ENCODE data around the gene GATA3. TPM values are rescaled to one million over a fixed set of nuclear protein-coding genes. Genes with fewer than 3 reads are reported as not detected.
A peak's percentile ranks its signal among the peaks of the same experiment; 100 is the strongest.

GATA3 gene
- total RNA-seq, 4 donors from 2014 or later = 110 to 303 (median 163) TPM

DNA sequence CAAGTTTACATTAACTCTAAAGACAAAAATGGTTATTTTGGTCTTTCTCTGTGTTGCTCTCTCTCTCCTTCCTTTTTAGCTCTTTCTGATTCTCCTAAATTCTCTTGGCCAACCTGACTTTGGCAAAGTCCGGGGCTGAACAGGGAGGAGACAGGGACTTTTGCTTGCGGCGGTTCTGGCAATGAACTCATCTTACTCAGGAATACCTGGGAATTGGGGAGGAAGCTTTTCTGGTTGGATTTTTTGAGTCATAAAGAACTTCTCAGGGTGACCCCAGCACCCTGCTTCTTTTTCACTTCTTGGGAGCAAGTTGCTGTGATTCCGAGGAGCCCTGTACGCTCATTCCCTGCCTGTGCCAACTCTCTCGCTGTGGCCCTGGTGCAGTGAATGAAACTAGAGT is 16.0 kb downstream of the GATA3 start:
- intact Hi-C loops (cut with DNase I; ENCODE audit: low total_unique reads) = no loop called here
- H3K4me3 ChIP-seq (ENCODE audit: low read depth, poor library complexity, severe bottlenecking) = no peak overlapping the region
- 42 to 53% methylated on average over 6 of the region's 6 CpGs for WGBS, 2 donors
- DNase-seq (ENCODE audit: low spot score in 2 of 2) = no peak
- TF ChIP-seq, protein P1, sequence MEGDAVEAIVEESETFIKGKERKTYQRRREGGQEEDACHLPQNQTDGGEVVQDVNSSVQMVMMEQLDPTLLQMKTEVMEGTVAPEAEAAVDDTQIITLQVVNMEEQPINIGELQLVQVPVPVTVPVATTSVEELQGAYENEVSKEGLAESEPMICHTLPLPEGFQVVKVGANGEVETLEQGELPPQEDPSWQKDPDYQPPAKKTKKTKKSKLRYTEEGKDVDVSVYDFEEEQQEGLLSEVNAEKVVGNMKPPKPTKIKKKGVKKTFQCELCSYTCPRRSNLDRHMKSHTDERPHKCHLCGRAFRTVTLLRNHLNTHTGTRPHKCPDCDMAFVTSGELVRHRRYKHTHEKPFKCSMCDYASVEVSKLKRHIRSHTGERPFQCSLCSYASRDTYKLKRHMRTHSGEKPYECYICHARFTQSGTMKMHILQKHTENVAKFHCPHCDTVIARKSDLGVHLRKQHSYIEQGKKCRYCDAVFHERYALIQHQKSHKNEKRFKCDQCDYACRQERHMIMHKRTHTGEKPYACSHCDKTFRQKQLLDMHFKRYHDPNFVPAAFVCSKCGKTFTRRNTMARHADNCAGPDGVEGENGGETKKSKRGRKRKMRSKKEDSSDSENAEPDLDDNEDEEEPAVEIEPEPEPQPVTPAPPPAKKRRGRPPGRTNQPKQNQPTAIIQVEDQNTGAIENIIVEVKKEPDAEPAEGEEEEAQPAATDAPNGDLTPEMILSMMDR (IDR thresholded peaks at IDR 0.05) = no peak
- no peak for TF ChIP-seq POLR2A (IDR thresholded peaks at IDR 0.05)

DNA sequence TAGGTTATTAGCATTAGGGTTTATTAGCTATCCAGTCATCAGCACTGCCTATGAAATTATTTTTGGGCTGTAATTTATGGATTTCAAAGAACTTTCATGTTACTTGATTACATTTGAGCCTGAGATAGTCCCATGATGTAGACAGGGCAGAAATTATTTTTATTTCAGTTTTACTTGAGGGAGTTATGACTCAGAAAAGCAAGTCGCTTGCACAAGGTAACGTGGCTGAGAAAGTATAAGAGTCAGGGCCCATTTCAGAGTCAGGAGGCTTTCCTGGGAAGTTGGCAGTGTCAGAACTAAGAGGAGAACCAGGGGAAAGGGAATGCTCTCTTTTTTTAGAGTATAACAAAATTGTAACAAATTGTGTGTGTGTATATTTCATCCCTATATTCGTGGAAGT is 16.5 kb downstream of the GATA3 start:
- WGBS, 2 donors = 58 to 71% methylated on average over 3 of the region's 3 CpGs
- DNase-seq (ENCODE audit: low spot score in 2 of 2) = no peak
- no peak overlapping the region for H3K4me3 ChIP-seq (ENCODE audit: low read depth, poor library complexity, severe bottlenecking)
- TF ChIP-seq, protein P1 (IDR thresholded peaks at IDR 0.05) = no peak
- no peak for TF ChIP-seq POLR2A (IDR thresholded peaks at IDR 0.05)
- intact Hi-C loops (cut with DNase I; ENCODE audit: low total_unique reads) = no loop called here

DNA sequence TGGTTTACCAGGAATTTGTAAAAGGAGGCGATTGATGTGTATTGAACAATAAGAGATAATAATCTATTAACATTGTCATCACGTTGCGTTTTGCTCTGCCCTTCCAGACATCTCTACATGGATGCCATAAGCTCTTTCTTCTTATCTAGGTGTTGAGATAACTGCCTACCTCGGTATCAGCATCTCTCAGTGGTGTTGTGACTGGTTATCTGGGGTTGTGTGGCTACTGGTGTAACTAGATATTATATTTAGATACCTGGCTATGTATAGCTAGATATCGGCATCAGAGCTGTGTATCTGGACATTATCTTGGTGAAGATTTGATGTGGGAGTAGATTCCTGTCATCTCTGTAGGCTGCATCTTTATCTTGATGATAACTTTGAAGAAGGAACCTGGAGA is 17.2 kb downstream of the GATA3 start:
- DNase-seq (ENCODE audit: low spot score in 2 of 2) = no peak
- intact Hi-C loops (cut with DNase I; ENCODE audit: low total_unique reads) = no loop called here
- no peak overlapping the region for H3K4me3 ChIP-seq (ENCODE audit: low read depth, poor library complexity, severe bottlenecking)
- 74 to 76% methylated on average over 5 of the region's 5 CpGs for WGBS, 2 donors
- TF ChIP-seq, protein P1 (IDR thresholded peaks at IDR 0.05) = no peak
- no peak for TF ChIP-seq POLR2A (IDR thresholded peaks at IDR 0.05)

DNA sequence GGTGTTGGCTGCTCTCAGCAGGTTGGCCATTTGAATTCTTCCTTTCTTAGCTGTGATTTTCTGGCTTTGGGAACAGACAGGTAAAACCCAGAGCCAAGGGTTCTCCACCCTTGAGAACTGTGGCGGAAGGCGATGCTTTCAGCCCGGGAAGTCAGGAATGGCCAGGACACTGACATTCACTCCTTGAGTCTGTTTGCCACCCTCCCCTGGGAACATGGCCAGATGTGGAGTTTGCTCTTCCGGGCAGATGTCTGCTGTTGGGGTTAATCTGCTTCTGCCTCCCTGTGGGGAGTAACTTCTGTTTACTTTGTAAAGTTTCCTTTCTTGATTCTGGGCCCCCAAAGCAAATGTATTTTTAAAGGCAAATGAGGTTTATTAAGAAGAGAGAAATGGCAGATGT is 17.7 kb downstream of the GATA3 start:
- no peak for DNase-seq (ENCODE audit: low spot score in 2 of 2)
- WGBS, 2 donors = 36 to 61% methylated on average over 4 of the region's 4 CpGs
- no peak overlapping the region for H3K4me3 ChIP-seq (ENCODE audit: low read depth, poor library complexity, severe bottlenecking)
- TF ChIP-seq POLR2A (IDR thresholded peaks at IDR 0.05) = no peak
- TF ChIP-seq, protein P1 (IDR thresholded peaks at IDR 0.05) = no peak
- intact Hi-C loops (cut with DNase I; ENCODE audit: low total_unique reads) = no loop called here

DNA sequence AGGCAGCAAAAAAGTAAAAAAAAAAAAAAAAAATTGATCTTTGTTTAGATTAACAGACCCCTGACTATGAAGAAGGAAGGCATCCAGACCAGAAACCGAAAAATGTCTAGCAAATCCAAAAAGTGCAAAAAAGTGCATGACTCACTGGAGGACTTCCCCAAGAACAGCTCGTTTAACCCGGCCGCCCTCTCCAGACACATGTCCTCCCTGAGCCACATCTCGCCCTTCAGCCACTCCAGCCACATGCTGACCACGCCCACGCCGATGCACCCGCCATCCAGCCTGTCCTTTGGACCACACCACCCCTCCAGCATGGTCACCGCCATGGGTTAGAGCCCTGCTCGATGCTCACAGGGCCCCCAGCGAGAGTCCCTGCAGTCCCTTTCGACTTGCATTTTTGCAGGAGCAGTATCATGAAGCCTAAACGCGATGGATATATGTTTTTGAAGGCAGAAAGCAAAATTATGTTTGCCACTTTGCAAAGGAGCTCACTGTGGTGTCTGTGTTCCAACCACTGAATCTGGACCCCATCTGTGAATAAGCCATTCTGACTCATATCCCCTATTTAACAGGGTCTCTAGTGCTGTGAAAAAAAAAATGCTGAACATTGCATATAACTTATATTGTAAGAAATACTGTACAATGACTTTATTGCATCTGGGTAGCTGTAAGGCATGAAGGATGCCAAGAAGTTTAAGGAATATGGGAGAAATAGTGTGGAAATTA is 19.4 kb downstream of the GATA3 start:
- no peak for DNase-seq (ENCODE audit: low spot score in 2 of 2)
- intact Hi-C loops (cut with DNase I; ENCODE audit: low total_unique reads) = no loop called here
- no peak overlapping the region for H3K4me3 ChIP-seq (ENCODE audit: low read depth, poor library complexity, severe bottlenecking)
- no peak for TF ChIP-seq POLR2A (IDR thresholded peaks at IDR 0.05)
- TF ChIP-seq, protein P1 (IDR thresholded peaks at IDR 0.05) = no peak
- 69 to 79% methylated on average over 15 of the region's 15 CpGs for WGBS, 2 donors

DNA sequence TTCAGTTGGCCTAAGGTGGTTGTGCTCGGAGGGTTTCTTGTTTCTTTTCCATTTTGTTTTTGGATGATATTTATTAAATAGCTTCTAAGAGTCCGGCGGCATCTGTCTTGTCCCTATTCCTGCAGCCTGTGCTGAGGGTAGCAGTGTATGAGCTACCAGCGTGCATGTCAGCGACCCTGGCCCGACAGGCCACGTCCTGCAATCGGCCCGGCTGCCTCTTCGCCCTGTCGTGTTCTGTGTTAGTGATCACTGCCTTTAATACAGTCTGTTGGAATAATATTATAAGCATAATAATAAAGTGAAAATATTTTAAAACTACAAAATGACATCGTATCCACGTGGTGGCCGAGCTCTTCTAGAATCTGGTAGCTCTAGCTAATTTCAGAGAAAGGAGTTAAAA is 20.4 kb downstream of the GATA3 start:
- H3K4me3 ChIP-seq (ENCODE audit: low read depth, poor library complexity, severe bottlenecking) = no peak overlapping the region
- intact Hi-C loops (cut with DNase I; ENCODE audit: low total_unique reads) = no loop called here
- WGBS, 2 donors = 92 to 94% methylated on average over 14 of the region's 14 CpGs
- DNase-seq (ENCODE audit: low spot score in 2 of 2) = peak in 1 of 2 donors; percentile 29
- TF ChIP-seq POLR2A (IDR thresholded peaks at IDR 0.05) = no peak
- TF ChIP-seq, protein P1 (IDR thresholded peaks at IDR 0.05) = no peak

All from lower leg skin (tissue), 4 donors.